GM06990 (cell line): Measurements from ENCODE around the gene MFAP1.
"Not testable (repeated sequence)": the region's sequence is repeated elsewhere in the genome, so short reads cannot be mapped to it uniquely, and the experiment has no call there.

Experiments
- DNase-seq: peaks from one replicate; pipeline ENCODE4 v3.0.0-alpha.2; 2011; ENCODE audit not compliant: insufficient read length; ENCODE audit errors: extremely low read depth
- H3K27me3 ChIP-seq: replicated peaks from 2 replicates; pipeline ENCODE4 v1.6.0; 2011; ENCODE audit warnings: low read length; ENCODE audit not compliant: control insufficient read depth, insufficient read depth
- H3K36me3 ChIP-seq: 2 replicates; pipeline ENCODE4 v1.5.1; 2011; ENCODE audit warnings: low read length; ENCODE audit not compliant: control insufficient read depth, insufficient read depth
- H3K4me3 ChIP-seq: replicated peaks from 2 replicates; pipeline ENCODE4 v1.5.1; 2011; ENCODE audit warnings: low read depth, mild to moderate bottlenecking, control low read depth, low read length
- TF ChIP-seq, protein P1 (sequence below): IDR thresholded peaks from 2 replicates; pipeline ENCODE4 v1.5.1; 2011; ENCODE audit warnings: low read length, control low read depth, mild to moderate bottlenecking, inconsistent platforms; ENCODE audit not compliant: insufficient read depth, poor library complexity, severe bottlenecking

MFAP1 gene

DNA sequence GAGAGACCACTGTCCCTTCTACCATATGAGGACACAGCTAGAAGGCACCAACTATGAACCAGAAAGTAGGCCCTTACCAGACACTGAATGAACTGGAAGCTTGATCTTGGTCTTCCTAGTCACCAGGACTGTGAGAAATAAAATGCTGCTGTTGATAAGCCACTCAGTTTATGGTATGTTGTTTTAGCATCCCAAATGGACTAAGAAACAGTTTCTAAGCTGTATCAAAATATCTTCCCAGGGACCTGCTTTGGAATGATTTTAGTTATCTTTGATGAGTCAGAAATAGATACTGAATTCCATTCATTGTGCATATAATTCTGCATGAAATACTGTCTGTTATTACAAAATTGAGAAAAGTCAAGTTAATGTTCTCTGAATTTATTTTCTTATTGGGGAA, 20.9 kb upstream of the MFAP1 start:
- no peak for DNase-seq
- no peaks in the 10 kb centered on the region for H3K36me3 ChIP-seq

DNA sequence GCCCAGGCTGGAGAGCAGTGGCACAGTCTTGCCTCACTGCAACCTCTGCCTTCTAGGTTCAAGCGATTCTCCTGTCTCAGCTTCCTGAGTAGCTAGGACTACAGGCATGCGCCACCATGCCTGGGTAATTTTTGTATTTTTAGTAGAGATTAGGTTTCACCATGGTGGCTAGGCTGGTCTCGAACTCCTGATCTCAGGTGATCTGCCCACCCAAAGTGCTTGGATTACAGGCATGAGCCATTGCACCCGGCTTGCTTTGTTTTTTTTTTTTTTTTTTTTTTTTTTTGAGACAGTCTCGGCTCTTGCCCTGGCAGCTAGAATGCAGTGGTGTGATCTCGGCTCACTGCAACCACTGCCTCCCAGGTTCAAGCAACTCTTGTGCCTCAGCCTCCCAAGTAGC, 8.0 kb upstream of the MFAP1 start:
- H3K36me3 ChIP-seq, DNase-seq, H3K27me3 ChIP-seq, H3K4me3 ChIP-seq: not testable (repeated sequence)

More for the DNA sequence above, 20.9 kb upstream of the MFAP1 start:
- Histone ChIP-seq H3K4me3 (no peak overlapping the region), H3K27me3 (no peaks in the 10 kb centered on the region)
- TF ChIP-seq, protein P1, sequence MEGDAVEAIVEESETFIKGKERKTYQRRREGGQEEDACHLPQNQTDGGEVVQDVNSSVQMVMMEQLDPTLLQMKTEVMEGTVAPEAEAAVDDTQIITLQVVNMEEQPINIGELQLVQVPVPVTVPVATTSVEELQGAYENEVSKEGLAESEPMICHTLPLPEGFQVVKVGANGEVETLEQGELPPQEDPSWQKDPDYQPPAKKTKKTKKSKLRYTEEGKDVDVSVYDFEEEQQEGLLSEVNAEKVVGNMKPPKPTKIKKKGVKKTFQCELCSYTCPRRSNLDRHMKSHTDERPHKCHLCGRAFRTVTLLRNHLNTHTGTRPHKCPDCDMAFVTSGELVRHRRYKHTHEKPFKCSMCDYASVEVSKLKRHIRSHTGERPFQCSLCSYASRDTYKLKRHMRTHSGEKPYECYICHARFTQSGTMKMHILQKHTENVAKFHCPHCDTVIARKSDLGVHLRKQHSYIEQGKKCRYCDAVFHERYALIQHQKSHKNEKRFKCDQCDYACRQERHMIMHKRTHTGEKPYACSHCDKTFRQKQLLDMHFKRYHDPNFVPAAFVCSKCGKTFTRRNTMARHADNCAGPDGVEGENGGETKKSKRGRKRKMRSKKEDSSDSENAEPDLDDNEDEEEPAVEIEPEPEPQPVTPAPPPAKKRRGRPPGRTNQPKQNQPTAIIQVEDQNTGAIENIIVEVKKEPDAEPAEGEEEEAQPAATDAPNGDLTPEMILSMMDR: no peak

- not testable (repeated sequence) for H3K36me3 ChIP-seq, H3K27me3 ChIP-seq, DNase-seq, H3K4me3 ChIP-seq
These were observed 7.1 kb upstream of the MFAP1 start for GRCh38 chr15:43831519-43832052.

DNA sequence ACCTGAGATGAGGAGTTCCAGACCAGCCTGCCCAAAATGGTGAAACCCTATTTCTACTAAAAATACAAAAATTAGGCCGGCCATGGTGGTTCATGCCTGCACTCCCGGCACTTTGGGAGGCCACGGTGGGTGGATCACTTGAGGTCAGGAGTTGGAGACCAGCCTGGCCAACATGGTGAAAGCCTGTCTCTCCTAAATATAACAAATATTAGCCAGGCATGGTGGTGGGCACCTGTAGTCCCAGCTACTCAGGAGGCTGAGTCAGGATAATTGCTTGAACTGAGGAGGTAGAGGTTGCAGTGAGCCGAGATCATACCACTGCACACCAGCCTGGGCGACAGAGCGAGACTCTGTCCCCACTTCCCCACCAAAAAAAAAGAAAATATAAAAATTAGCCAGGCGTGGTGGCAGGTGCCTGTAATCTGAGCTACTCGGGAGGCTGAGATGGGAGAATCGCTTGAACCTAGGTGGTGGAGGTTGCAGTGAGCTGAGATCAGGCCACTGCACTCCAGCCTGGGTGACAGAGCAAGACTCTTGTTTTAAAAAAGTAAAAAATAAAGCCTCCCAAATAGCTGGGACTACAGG, 6.3 kb upstream of the MFAP1 start:
- DNase-seq, H3K27me3 ChIP-seq, H3K4me3 ChIP-seq, H3K36me3 ChIP-seq: not testable (repeated sequence)

GRCh38 chr15:43829951-43830540, 5.6 kb upstream of the MFAP1 start:
- H3K36me3 ChIP-seq, H3K27me3 ChIP-seq, H3K4me3 ChIP-seq, DNase-seq: not testable (repeated sequence)

GRCh38 chr15:43828061-43828657, 3.7 kb upstream of the MFAP1 start:
- no peaks in the 10 kb centered on the region for H3K36me3 ChIP-seq
- peak overlapping the region; percentile 90 for H3K4me3 ChIP-seq
- H3K27me3 ChIP-seq: no peaks in the 10 kb centered on the region
- DNase-seq: peak; percentile 43
- TF ChIP-seq, protein P1: no peak

GRCh38 chr15:43826508-43827341, 2.2 kb upstream of the MFAP1 start, which contains the start of gene WDR76:
Gene WDR76 (plus strand): TSS chr15:43827002. CDS start chr15:43827033, 31 bp downstream.
- H3K4me3 ChIP-seq: peak within 1 kb of the TSS; percentile 90
- H3K27me3 ChIP-seq: no peaks in the 10 kb centered on the region
- H3K36me3 ChIP-seq: no peaks in the 10 kb centered on the region
- DNase-seq: peak; percentile 94
- TF ChIP-seq, protein P1: no peak
